HG02798 (cell line): ENCODE data around the gene EEF1A2.

Experiments
- ATAC-seq: cut with Tn5 transposase; IDR thresholded peaks from one replicate; pipeline ENCODE4 v1.9.1; 2021; ENCODE audit warnings: mild to moderate bottlenecking; ENCODE audit not compliant: unreplicated experiment, poor library complexity

The EEF1A2 gene

DNA sequence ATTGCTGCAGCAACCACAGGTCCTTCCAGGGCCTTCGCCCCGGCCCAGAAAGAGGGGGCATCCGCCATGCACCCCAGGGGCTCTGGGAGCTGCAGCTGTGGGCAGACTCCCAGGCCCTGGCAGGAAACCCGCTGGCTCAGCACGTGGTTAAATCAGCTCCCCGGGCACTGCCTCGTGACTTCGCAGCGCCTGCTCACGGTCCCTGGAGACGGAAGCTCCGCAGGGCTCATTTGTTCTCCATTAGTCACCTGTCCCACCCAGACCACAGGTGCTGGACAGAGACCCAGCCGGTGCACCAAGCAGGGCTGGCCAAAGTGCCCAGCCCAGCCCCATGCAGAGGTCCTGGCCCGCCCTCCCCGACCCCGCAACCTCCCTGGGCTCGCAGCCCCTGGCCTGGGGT, 41.1 kb downstream of the EEF1A2 start:
- no peak for ATAC-seq

DNA sequence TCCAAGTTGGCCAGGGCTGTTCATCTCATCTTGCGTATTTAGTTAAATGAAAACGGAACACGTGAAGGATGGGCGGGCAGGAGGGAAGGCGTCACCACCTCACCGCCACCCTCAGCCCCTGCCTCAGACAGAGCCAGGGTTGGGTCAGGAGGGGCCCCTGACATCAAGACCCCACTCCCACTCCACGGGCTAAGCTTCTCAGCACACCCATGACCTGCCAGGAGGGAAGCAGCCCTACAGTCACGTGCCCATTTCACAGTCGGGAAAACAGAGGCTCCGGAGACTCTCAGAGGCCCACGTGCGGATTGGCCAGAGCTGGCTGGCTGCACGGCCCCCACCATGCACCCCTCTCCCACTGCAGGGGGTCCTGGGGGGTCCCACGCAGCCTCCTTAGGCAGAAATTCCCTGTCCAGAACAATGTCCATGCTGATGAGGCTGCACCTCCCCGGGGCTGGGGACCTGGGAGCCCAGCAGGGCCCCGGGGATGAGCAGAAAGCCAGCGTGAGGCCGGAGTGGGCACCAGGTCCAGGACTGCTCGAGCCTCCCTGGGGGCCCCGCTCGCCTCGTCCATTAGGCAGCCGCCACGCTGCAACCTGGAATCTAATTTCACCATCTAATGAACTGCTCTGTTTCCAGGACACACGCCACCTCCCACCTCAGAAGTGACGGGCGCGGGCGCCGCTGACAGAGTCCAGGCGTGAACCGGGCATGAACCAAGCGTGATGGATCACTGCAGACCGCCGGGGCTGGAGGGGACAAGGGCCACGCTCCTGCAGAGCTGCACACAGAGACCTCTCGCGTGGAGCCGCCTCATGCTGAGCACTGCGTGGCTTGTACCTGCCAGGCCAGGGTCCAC, 42.2 kb downstream of the EEF1A2 start:
- ATAC-seq: no peak

DNA sequence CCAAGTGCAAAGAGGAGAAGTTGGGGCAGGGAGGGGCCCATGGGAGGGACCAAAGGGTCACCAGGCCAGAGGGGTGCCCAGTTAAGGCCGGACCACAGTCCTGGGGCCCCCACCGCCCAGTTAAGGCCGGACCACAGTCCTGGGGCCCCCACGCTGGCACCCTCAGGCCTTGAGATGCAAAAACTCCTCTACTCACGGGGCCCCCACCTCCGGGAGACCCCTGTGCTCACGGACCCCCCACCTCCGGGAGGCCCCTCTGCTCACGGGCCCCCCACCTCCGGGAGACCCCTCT, 43.4 kb downstream of the EEF1A2 start:
- ATAC-seq: no peak

- no peak for ATAC-seq
Measured at GRCh38 chr20:63454731-63455567, 43.9 kb downstream of the EEF1A2 start.

- no peak for ATAC-seq
Measured at GRCh38 chr20:63452821-63453523, 45.9 kb downstream of the EEF1A2 start.

DNA sequence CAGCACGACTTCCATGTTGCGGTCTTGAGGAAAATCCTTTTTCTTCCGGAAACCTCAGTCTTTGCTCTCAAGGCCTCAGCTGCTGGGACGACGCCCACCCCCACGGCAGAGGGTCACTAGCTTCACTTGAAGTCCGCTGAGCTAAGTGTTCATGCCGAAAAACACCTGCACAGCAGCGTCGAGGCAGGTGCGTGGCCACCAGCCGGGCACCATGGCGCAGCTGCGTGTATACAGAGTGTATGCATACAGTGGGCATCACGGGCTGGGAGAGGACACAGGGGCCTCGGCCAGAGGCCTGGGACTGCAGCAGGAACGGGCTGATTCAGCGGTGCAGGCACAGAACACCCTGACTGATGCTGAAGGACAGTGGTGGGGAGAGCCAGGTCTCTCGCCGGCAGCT, 46.5 kb downstream of the EEF1A2 start:
- no peak for ATAC-seq

GRCh38 chr20:63451821-63452220, 47.1 kb downstream of the EEF1A2 start:
- ATAC-seq: no peak

DNA sequence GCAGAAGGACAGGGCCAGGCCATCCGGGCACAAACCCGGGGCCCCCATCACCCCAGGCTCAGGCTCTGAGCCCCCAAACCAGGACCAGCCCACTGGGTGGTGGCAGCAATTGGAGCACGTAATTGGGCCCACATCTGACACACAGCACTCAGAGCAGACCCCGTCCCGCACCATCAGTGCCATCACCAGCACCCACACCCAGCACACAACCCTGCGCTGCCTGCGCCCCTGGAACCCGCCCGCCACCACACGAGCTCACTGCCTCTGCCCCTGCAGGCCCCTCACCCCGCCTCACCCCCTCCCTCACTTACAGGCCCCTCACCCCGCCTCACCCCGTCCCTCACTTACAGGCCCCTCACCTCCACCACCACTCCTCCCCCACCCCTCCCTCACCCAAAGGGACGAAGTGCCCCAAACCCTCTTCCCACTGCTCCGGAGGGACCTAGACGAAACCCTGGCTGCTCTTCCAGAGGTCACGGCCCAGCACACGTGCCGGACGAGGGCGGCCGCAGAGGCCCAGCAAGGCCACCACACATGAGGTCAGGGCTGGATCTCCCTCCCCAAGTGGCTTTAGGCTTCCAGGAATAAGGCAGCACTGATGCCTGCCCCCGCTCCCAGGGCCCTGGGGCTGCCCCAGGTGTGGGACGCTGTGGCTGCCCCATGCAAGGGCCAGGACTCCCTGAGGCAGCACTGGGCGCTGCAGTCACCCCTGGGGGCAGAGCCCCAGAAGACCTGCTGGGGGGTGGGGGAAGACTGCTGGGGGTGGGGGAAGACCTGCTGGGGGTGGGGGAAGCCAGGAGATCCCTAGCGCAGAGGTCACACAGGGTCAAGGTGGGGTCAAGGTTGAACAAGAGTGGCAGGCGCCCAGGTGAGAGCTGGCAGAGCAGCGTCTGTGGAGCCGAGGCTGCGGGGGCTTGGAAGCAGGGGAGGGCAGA, 48.8 kb downstream of the EEF1A2 start:
- no peak for ATAC-seq

DNA sequence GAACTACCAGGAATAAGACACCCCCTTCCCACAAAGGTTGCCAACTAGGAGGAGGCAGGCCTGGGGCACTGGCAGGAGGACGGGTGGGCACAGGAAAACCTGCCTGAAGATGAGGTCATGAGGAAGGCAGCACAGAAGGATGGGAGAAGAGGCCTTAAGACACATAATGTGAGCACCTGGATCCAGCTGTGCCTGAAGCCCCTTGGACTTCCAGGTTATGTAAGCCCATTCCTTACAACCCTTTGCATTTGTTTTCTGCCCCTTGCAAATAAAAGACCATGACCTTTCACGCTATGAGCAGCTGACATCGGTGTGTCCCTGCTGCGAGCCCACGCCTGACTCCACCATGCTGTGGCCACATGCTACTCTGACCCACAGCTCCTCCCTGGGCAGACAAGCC, 49.9 kb downstream of the EEF1A2 start:
- ATAC-seq: no peak

GRCh38 chr20:63448031-63448430, 50.9 kb downstream of the EEF1A2 start:
- ATAC-seq: no peak

DNA sequence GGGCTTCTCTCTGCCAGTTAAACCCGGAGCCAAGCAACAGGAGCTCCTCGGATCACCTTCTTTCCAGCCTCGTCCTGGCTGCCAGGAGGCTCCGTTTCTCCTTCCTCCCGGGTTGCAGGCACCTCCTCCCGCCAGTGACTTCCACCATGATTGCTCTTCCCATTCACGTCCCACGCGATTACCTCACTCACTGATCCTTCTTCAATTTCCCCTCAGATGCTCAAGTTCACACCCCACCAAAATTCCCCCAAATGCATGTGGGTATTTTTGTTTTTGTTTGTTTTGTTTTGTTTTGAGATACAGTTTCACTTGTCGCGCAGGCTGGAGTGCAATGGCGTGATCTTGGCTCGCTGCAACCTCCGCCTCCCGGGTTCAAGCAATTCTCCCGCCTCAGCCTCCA, 51.6 kb downstream of the EEF1A2 start:
- ATAC-seq: no peak

GRCh38 chr20:63446216-63447024, 52.5 kb downstream of the EEF1A2 start:
- no peak for ATAC-seq

- no peak for ATAC-seq
Measured at GRCh38 chr20:63445075-63445734, 53.7 kb downstream of the EEF1A2 start.

DNA sequence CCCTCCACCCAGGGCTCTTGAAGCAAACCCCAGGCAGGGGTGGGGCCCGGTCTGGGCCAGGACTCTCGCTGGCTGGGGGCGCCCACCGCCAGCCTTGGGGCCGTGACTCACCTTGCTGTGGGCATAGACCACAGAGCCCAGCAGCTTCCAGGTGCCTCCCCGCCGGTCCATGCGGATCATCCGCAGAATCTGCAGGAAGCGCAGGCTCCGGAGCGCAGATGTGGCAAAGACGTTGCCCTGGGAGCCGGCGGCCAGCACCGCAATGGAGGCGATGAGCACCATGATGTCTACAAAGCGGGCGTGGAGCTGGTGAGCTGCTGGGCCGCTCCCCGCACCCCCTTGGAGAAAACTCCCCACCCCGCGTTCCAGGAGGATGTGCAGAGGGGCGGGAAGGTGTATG, 54.3 kb downstream of the EEF1A2 start:
- ATAC-seq: no peak

GRCh38 chr20:63443606-63444395, 55.1 kb downstream of the EEF1A2 start:
- ATAC-seq: no peak

GRCh38 chr20:63442100-63442493, 56.8 kb downstream of the EEF1A2 start:
- ATAC-seq: no peak

DNA sequence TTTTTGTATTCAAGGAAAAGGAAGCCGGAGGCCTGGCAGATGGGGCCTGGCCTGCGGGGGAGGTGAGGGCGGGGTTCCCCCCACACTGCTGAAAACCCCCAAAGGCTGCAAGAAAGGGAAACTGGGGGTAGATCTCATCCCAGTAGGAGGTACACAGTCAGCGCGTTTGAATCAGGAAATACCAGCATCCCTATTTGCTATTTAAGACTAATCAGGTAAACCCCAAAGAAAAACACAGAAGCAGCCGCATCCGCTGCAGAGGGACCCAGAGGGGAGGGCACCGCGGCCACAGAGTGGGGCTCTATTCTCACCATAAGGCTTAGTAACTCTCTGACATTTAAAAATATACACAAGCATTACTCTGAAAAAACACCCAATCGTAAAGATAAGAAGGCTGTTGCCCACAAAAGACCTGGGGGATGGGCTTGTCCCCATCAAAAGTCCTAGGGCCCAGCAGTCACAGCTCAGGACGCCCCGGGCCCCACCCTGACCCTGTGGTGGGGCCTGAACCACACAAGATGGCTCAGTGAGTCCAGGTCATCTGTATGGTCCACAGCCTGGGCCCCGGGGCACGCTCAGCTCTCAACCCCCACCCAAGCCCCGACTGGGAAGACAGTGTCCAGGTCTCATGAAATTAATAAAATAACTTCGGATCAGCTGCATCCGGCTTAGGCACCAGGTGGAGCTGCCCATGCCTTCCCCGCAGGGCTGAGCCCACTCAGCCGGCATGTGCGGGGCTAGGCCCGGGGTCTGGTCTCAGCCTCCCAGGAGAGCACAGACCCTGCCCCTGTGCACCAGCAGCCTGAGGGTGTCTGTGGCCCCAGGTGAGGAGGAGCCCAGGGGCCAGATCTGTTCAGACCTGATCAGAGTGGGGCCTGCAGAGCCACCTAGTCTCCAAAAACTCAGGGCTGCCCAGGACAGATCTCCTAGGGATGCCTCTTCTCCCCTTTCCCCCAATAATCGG, 57.5 kb downstream of the EEF1A2 start:
- ATAC-seq: no peak
